ENCODE results near the gene IGFL3. TPM values are rescaled to one million over a fixed set of nuclear protein-coding genes. Genes with fewer than 3 reads are reported as not detected.
"Not testable (repeated sequence)": the region's sequence is repeated elsewhere in the genome, so short reads cannot be mapped to it uniquely, and the experiment has no call there.

IGFL3 gene
- total RNA-seq, 1 donor from 2014 or later: not detected

GRCh38 chr19:46112527-46112926 lies 12.0 kb downstream of the IGFL3 start:
- Mint-ChIP-seq H3K27me3 (ENCODE audit: unreplicated experiment) (peaks cover 2% of the 10 kb centered on the region), H3K27ac (ENCODE audit: unreplicated experiment) (no peak overlapping the region), H3K4me1 (ENCODE audit: low read depth, unreplicated experiment) (no peaks in the 10 kb centered on the region), H3K36me3 (ENCODE audit: unreplicated experiment) (no peaks in the 10 kb centered on the region), H3K4me3 (ENCODE audit: unreplicated experiment) (no peak overlapping the region), H3K9me3 (ENCODE audit: unreplicated experiment) (no peaks in the 10 kb centered on the region)
- no peak for TF ChIP-seq CTCF (IDR thresholded peaks at IDR 0.05; ENCODE audit: partially characterized antibody, unreplicated experiment)
- DNase-seq: no peak

- DNase-seq: no peak
- Mint-ChIP-seq H3K4me3 (ENCODE audit: unreplicated experiment) (no peak overlapping the region), H3K27ac (ENCODE audit: unreplicated experiment) (no peak overlapping the region), H3K36me3 (ENCODE audit: unreplicated experiment) (no peaks in the 10 kb centered on the region), H3K27me3 (ENCODE audit: unreplicated experiment) (peaks cover 2% of the 10 kb centered on the region), H3K4me1 (ENCODE audit: low read depth, unreplicated experiment) (no peaks in the 10 kb centered on the region), H3K9me3 (ENCODE audit: unreplicated experiment) (no peaks in the 10 kb centered on the region)
- no peak for TF ChIP-seq CTCF (IDR thresholded peaks at IDR 0.05; ENCODE audit: partially characterized antibody, unreplicated experiment)
Measured at GRCh38 chr19:46111376-46111775, 13.1 kb downstream of the IGFL3 start.

- no peaks in the 10 kb centered on the region for H3K9me3 Mint-ChIP-seq (ENCODE audit: unreplicated experiment)
- DNase-seq: no peak
- TF ChIP-seq CTCF (IDR thresholded peaks at IDR 0.05; ENCODE audit: partially characterized antibody, unreplicated experiment): no peak
- H3K4me3 Mint-ChIP-seq (ENCODE audit: unreplicated experiment): no peak overlapping the region
- no peak overlapping the region for H3K27ac Mint-ChIP-seq (ENCODE audit: unreplicated experiment)
- no peaks in the 10 kb centered on the region for H3K4me1 Mint-ChIP-seq (ENCODE audit: low read depth, unreplicated experiment)
- no peaks in the 10 kb centered on the region for H3K27me3 Mint-ChIP-seq (ENCODE audit: unreplicated experiment)
- no peaks in the 10 kb centered on the region for H3K36me3 Mint-ChIP-seq (ENCODE audit: unreplicated experiment)
Measured at GRCh38 chr19:46109876-46110275, 14.6 kb downstream of the IGFL3 start.

GRCh38 chr19:46107371-46107770 lies 17.1 kb downstream of the IGFL3 start:
- H3K27ac Mint-ChIP-seq (ENCODE audit: unreplicated experiment): no peak overlapping the region
- no peak for TF ChIP-seq CTCF (IDR thresholded peaks at IDR 0.05; ENCODE audit: partially characterized antibody, unreplicated experiment)
- H3K36me3 Mint-ChIP-seq (ENCODE audit: unreplicated experiment): no peaks in the 10 kb centered on the region
- H3K9me3 Mint-ChIP-seq (ENCODE audit: unreplicated experiment): no peaks in the 10 kb centered on the region
- DNase-seq: no peak
- no peaks in the 10 kb centered on the region for H3K27me3 Mint-ChIP-seq (ENCODE audit: unreplicated experiment)
- no peaks in the 10 kb centered on the region for H3K4me1 Mint-ChIP-seq (ENCODE audit: low read depth, unreplicated experiment)
- no peak overlapping the region for H3K4me3 Mint-ChIP-seq (ENCODE audit: unreplicated experiment)

- H3K4me3 Mint-ChIP-seq (ENCODE audit: unreplicated experiment); DNase-seq; H3K27ac Mint-ChIP-seq (ENCODE audit: unreplicated experiment): not testable (repeated sequence)
Measured at GRCh38 chr19:46102333-46102732, 22.2 kb downstream of the IGFL3 start.

GRCh38 chr19:46101293-46101692 lies 23.2 kb downstream of the IGFL3 start:
- H3K27me3 Mint-ChIP-seq (ENCODE audit: unreplicated experiment): peaks cover 5% of the 10 kb centered on the region
- H3K27ac Mint-ChIP-seq (ENCODE audit: unreplicated experiment): no peak overlapping the region
- peaks cover 5% of the 10 kb centered on the region for H3K36me3 Mint-ChIP-seq (ENCODE audit: unreplicated experiment)
- no peaks in the 10 kb centered on the region for H3K4me1 Mint-ChIP-seq (ENCODE audit: low read depth, unreplicated experiment)
- H3K4me3 Mint-ChIP-seq (ENCODE audit: unreplicated experiment): no peak overlapping the region
- H3K9me3 Mint-ChIP-seq (ENCODE audit: unreplicated experiment): peaks cover 2% of the 10 kb centered on the region
- TF ChIP-seq CTCF (IDR thresholded peaks at IDR 0.05; ENCODE audit: partially characterized antibody, unreplicated experiment): no peak
- no peak for DNase-seq

More at GRCh38 chr19:46102333-46102732, 22.2 kb downstream of the IGFL3 start:
- H3K36me3 Mint-ChIP-seq (ENCODE audit: unreplicated experiment); H3K9me3 Mint-ChIP-seq (ENCODE audit: unreplicated experiment); H3K27me3 Mint-ChIP-seq (ENCODE audit: unreplicated experiment); H3K4me1 Mint-ChIP-seq (ENCODE audit: low read depth, unreplicated experiment): not testable (repeated sequence)
